PC-9 (cell line): ENCODE data around the gene ILKAP.

ENCODE experiments used
- EZH2 ChIP-seq: fragments of 200-600 bp; sonication (generic); IDR thresholded peaks from 2 replicates; pipeline ENCODE4 v1.8.0; 2017; ENCODE audit warnings: antibody characterized with exemption, low read depth
- TF ChIP-seq, protein P1 (sequence below): fragments of 200-600 bp; sonication (generic); conservative IDR thresholded peaks from 2 replicates; pipeline ENCODE4 v1.6.1; 2017; ENCODE audit warnings: mixed run types, antibody characterized with exemption, mild to moderate bottlenecking, moderate library complexity

DNA sequence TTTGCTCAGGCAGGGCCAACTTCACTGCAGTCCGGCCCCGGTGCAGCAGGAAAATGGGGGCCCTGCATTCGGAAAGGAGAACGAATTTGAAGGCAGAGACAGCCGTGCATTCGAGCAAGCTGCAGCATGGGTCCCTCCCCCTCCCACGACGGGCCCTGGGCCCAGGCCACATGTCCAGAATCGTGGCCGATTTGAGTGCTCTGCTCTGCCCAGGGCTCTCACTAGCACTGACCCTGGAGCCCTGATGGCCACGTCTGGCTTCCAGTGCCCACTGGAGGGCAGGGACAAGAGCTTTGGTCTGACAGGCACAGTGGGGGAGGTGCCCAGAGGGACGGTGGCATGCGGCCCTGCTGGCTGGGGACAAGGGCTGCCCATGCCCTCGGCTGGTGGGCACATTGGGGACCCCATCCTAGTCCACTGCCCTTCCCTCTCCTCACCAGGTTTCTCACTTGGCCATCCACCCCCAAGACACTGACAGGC is 79.5 kb downstream of the ILKAP start:
- TF ChIP-seq, protein P1, sequence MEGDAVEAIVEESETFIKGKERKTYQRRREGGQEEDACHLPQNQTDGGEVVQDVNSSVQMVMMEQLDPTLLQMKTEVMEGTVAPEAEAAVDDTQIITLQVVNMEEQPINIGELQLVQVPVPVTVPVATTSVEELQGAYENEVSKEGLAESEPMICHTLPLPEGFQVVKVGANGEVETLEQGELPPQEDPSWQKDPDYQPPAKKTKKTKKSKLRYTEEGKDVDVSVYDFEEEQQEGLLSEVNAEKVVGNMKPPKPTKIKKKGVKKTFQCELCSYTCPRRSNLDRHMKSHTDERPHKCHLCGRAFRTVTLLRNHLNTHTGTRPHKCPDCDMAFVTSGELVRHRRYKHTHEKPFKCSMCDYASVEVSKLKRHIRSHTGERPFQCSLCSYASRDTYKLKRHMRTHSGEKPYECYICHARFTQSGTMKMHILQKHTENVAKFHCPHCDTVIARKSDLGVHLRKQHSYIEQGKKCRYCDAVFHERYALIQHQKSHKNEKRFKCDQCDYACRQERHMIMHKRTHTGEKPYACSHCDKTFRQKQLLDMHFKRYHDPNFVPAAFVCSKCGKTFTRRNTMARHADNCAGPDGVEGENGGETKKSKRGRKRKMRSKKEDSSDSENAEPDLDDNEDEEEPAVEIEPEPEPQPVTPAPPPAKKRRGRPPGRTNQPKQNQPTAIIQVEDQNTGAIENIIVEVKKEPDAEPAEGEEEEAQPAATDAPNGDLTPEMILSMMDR: no peak
- no peak for TF ChIP-seq EZH2
